ENCODE measurements around the gene JAKMIP2. TPM values are rescaled to one million over a fixed set of nuclear protein-coding genes. Genes with fewer than 3 reads are reported as not detected.

Gene JAKMIP2
- total RNA-seq, 1 experiment from 2014 or later = not detected

- ChIA-PET CTCF (no interaction called here), RAD21 (ENCODE audit: low non-redundant PET in 1 of 2, low total read pairs in 2 of 2, uncharacterized antibody in 2 of 2, unreplicated experiment in 2 of 2) (no interaction called here), POLR2A (no interaction called here)
- Histone ChIP-seq H3K4me2 (ENCODE audit: low read length) (no peak overlapping the region), H4K20me1 (ENCODE audit: insufficient read depth) (no peaks in the 10 kb centered on the region), H3K9ac (ENCODE audit: low read length) (no peak overlapping the region), H3K27ac (ENCODE audit: low read depth, low read length) (no peak overlapping the region), H3K9me2 (ENCODE audit: insufficient read depth) (no peaks in the 10 kb centered on the region), H3K36me3 (ENCODE audit: control insufficient read depth in 1 of 2, insufficient read depth in 2 of 2, low read length in 2 of 2) (no peaks in the 10 kb centered on the region), H2AFZ (ENCODE audit: low read depth, low read length, poor library complexity, severe bottlenecking) (no peak overlapping the region), H3K4me3 (replicated peaks in 1 of 2; ENCODE audit: low read depth in 1 of 2, low read length in 2 of 2) (no peak overlapping the region), H3K79me2 (ENCODE audit: insufficient read depth, low read length) (no peaks in the 10 kb centered on the region), H3K4me1 (ENCODE audit: control insufficient read depth in 1 of 2, insufficient read depth in 2 of 2, low read length in 2 of 2) (no peaks in the 10 kb centered on the region), H3K27me3 (ENCODE audit: insufficient read depth, low read length) (peaks cover 4% of the 10 kb centered on the region; the same call in 1 of the 2 replicates), H3K9me3 (ENCODE audit: control insufficient read depth in 1 of 2, insufficient read depth in 1 of 2, low read depth in 1 of 2, low read length in 2 of 2) (no peaks in the 10 kb centered on the region)
- DNase-seq (ENCODE audit: low read depth, low spot score) = no peak
- BruUV-seq (replicated peaks) = no TSS peak
- TF ChIP-seq, protein P1, sequence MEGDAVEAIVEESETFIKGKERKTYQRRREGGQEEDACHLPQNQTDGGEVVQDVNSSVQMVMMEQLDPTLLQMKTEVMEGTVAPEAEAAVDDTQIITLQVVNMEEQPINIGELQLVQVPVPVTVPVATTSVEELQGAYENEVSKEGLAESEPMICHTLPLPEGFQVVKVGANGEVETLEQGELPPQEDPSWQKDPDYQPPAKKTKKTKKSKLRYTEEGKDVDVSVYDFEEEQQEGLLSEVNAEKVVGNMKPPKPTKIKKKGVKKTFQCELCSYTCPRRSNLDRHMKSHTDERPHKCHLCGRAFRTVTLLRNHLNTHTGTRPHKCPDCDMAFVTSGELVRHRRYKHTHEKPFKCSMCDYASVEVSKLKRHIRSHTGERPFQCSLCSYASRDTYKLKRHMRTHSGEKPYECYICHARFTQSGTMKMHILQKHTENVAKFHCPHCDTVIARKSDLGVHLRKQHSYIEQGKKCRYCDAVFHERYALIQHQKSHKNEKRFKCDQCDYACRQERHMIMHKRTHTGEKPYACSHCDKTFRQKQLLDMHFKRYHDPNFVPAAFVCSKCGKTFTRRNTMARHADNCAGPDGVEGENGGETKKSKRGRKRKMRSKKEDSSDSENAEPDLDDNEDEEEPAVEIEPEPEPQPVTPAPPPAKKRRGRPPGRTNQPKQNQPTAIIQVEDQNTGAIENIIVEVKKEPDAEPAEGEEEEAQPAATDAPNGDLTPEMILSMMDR (IDR thresholded peaks at IDR 0.05 in 2 of 3, conservative IDR thresholded peaks at IDR 0.05 in 1 of 3; ENCODE audit: borderline replicate concordance in 1 of 3, insufficient read depth in 1 of 3, low read depth in 2 of 3, low read length in 2 of 3) = peak in 2 of 3 experiments; percentile 7 to 14; a peak in 2 of 6 replicates
- TF ChIP-seq EZH2phosphoT487 (IDR thresholded peaks at IDR 0.05; ENCODE audit: borderline replicate concordance) = no peak
- intact Hi-C loops (cut with micrococcal nuclease) = no loop called here
- no peak for ATAC-seq
These were observed 114.1 kb downstream of the JAKMIP2 start for GRCh38 chr5:147668385-147668784.

DNA sequence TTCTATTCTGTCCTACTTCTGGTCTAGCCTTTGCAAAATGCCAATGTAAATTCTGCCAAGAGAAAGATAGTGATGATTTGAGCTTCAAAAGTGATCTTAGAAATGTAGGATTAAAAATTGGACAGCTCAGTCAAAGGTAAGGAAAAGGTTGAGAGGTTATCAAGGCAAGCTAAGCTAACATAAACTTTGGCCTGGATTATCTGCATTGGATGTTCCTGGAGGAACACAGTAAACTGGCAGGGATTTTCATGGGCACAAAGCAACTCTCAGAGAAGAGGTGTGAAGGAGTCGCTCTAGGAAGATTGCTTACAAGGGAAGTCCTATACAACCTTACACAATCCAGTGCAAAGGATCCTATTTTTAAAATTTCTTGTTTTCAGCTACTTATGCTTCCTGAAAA, 115.2 kb downstream of the JAKMIP2 start:
- ChIA-PET RAD21 (ENCODE audit: low non-redundant PET in 1 of 2, low total read pairs in 2 of 2, uncharacterized antibody in 2 of 2, unreplicated experiment in 2 of 2) (no interaction called here), CTCF (no interaction called here), POLR2A (no interaction called here)
- no TSS peak for BruUV-seq (replicated peaks)
- no peak overlapping the region for H3K27ac ChIP-seq (ENCODE audit: low read depth, low read length)
- no peaks in the 10 kb centered on the region for H3K36me3 ChIP-seq (ENCODE audit: control insufficient read depth in 1 of 2, insufficient read depth in 2 of 2, low read length in 2 of 2)
- H3K4me1 ChIP-seq (ENCODE audit: control insufficient read depth in 1 of 2, insufficient read depth in 2 of 2, low read length in 2 of 2) = no peaks in the 10 kb centered on the region
- H4K20me1 ChIP-seq (ENCODE audit: insufficient read depth) = no peaks in the 10 kb centered on the region
- H3K4me2 ChIP-seq (ENCODE audit: low read length) = no peak overlapping the region
- ATAC-seq (no peak), DNase-seq (ENCODE audit: low read depth, low spot score) (no peak)
- no peaks in the 10 kb centered on the region for H3K79me2 ChIP-seq (ENCODE audit: insufficient read depth, low read length)
- peaks cover 4% of the 10 kb centered on the region; the same call in 1 of the 2 replicates for H3K27me3 ChIP-seq (ENCODE audit: insufficient read depth, low read length)
- H3K4me3 ChIP-seq (replicated peaks in 1 of 2; ENCODE audit: low read depth in 1 of 2, low read length in 2 of 2) = no peak overlapping the region
- H3K9me2 ChIP-seq (ENCODE audit: insufficient read depth) = no peaks in the 10 kb centered on the region
- H3K9me3 ChIP-seq (ENCODE audit: control insufficient read depth in 1 of 2, insufficient read depth in 1 of 2, low read depth in 1 of 2, low read length in 2 of 2) = no peaks in the 10 kb centered on the region
- intact Hi-C loops (cut with micrococcal nuclease) = no loop called here
- H2AFZ ChIP-seq (ENCODE audit: low read depth, low read length, poor library complexity, severe bottlenecking) = no peak overlapping the region
- no peak overlapping the region for H3K9ac ChIP-seq (ENCODE audit: low read length)
- TF ChIP-seq RAD21 (IDR thresholded peaks at IDR 0.05; ENCODE audit: low read depth) = no peak
- TF ChIP-seq ELF1 (IDR thresholded peaks at IDR 0.05; ENCODE audit: borderline replicate concordance, low read depth) = no peak
- TF ChIP-seq JUND (IDR thresholded peaks at IDR 0.05) = no peak
- no peak for TF ChIP-seq EZH2phosphoT487 (IDR thresholded peaks at IDR 0.05; ENCODE audit: borderline replicate concordance)
- TF ChIP-seq, protein P2, sequence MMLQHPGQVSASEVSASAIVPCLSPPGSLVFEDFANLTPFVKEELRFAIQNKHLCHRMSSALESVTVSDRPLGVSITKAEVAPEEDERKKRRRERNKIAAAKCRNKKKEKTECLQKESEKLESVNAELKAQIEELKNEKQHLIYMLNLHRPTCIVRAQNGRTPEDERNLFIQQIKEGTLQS (IDR thresholded peaks at IDR 0.05) = no peak
- no peak for TF ChIP-seq TCF7L2 (IDR thresholded peaks at IDR 0.05; ENCODE audit: borderline replicate concordance, extremely low read depth, insufficient read depth, insufficient read length)
- TF ChIP-seq, protein P3, sequence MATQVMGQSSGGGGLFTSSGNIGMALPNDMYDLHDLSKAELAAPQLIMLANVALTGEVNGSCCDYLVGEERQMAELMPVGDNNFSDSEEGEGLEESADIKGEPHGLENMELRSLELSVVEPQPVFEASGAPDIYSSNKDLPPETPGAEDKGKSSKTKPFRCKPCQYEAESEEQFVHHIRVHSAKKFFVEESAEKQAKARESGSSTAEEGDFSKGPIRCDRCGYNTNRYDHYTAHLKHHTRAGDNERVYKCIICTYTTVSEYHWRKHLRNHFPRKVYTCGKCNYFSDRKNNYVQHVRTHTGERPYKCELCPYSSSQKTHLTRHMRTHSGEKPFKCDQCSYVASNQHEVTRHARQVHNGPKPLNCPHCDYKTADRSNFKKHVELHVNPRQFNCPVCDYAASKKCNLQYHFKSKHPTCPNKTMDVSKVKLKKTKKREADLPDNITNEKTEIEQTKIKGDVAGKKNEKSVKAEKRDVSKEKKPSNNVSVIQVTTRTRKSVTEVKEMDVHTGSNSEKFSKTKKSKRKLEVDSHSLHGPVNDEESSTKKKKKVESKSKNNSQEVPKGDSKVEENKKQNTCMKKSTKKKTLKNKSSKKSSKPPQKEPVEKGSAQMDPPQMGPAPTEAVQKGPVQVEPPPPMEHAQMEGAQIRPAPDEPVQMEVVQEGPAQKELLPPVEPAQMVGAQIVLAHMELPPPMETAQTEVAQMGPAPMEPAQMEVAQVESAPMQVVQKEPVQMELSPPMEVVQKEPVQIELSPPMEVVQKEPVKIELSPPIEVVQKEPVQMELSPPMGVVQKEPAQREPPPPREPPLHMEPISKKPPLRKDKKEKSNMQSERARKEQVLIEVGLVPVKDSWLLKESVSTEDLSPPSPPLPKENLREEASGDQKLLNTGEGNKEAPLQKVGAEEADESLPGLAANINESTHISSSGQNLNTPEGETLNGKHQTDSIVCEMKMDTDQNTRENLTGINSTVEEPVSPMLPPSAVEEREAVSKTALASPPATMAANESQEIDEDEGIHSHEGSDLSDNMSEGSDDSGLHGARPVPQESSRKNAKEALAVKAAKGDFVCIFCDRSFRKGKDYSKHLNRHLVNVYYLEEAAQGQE (IDR thresholded peaks at IDR 0.05; ENCODE audit: low read depth) = no peak
- TF ChIP-seq, protein P1 (IDR thresholded peaks at IDR 0.05 in 2 of 3, conservative IDR thresholded peaks at IDR 0.05 in 1 of 3; ENCODE audit: borderline replicate concordance in 1 of 3, insufficient read depth in 1 of 3, low read depth in 2 of 3, low read length in 2 of 3) = no peak
- no peak for TF ChIP-seq ZNF274 (IDR thresholded peaks at IDR 0.05; ENCODE audit: low read depth, low read length)
- no peak for TF ChIP-seq EZH2 (IDR thresholded peaks at IDR 0.05)
- TF ChIP-seq POLR2A (IDR thresholded peaks at IDR 0.05; ENCODE audit: borderline replicate concordance, extremely low read depth, insufficient read depth, insufficient read length) = no peak
- no peak for TF ChIP-seq SP1 (IDR thresholded peaks at IDR 0.05; ENCODE audit: low read depth)

All from HCT116 (cell line).